GM12872 (cell line): ENCODE data around the gene PGGT1B.
A peak's percentile ranks its signal among the peaks of the same experiment; 100 is the strongest.

ENCODE experiments used
- TF ChIP-seq, protein P1 (sequence below): IDR thresholded peaks from 3 replicates; pipeline ENCODE4 v1.5.1; 2011; ENCODE audit warnings: low read depth, mild to moderate bottlenecking, low read length, moderate library complexity; ENCODE audit not compliant: insufficient read depth

The PGGT1B gene

DNA sequence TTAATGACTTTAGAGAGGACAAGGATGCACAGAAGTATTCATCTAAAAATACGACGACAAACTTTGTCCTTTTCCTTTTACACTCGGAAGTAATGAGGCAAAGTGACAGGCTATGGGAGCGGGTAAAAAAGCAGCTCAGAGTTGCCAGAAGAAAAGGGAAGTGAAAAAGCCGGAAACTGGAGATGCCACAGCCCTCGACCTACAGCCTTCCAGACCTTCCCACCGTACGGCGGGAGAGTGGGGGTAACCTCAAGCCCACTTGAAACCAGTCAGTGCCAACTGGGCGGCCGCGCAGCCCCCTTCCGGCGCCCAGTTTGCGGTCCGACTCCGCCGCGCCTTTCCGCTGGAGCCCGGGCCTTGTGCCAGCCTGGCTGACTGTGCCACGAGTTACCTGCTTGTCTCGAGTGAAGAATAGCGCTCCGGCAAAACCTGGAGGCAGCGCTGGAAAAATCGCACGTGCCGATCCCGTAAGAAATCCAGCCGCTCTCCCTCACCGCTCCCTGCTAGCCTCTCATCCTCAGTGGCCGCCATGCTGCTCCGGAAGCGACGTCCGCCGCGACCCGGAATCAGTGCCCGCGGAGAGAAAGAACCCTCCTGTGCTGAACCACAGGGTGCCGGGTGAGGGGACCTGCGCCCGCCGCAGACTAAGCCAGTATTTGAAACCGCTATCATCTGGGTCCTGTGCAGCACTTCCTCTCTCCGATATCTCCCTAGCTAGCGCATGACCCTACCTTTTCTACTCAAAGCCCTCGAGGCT is at the start of gene PGGT1B:
Gene PGGT1B (minus strand): TSS at position 557 of the 757 bp plus-strand sequence. CDS start 26 bp downstream, at position 531.
- TF ChIP-seq, protein P1, sequence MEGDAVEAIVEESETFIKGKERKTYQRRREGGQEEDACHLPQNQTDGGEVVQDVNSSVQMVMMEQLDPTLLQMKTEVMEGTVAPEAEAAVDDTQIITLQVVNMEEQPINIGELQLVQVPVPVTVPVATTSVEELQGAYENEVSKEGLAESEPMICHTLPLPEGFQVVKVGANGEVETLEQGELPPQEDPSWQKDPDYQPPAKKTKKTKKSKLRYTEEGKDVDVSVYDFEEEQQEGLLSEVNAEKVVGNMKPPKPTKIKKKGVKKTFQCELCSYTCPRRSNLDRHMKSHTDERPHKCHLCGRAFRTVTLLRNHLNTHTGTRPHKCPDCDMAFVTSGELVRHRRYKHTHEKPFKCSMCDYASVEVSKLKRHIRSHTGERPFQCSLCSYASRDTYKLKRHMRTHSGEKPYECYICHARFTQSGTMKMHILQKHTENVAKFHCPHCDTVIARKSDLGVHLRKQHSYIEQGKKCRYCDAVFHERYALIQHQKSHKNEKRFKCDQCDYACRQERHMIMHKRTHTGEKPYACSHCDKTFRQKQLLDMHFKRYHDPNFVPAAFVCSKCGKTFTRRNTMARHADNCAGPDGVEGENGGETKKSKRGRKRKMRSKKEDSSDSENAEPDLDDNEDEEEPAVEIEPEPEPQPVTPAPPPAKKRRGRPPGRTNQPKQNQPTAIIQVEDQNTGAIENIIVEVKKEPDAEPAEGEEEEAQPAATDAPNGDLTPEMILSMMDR, result no peak

DNA sequence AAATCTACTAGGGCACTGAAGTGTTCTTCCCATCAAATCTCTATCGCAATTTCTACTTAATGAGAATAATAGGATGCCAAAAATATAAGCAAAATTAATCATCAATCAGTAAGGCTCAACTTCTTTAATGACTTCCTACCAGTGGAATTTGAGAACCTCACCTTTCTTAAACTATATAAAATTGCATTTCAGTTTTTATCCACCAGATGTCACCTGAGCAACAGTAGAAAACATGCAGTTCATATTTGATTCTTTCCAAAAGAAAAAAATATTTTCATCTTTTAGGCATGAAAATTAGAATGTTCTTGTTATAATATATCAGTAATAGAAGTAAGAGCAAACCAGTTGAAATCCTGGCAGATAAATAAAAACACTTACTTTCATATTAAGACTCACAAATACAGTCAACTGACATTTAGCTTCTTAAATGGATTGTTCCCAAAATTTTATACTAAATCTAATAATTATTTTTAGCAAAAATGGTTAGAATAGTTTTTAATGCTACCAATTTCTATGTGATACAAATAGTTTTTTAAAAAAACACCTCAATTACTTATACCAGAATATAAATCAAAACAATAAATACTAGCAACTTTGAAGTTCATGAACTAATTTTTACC is 47.2 kb upstream of the PGGT1B start:
- TF ChIP-seq, protein P1, result peak; percentile 33; the same call in 1 of the 3 replicates

DNA sequence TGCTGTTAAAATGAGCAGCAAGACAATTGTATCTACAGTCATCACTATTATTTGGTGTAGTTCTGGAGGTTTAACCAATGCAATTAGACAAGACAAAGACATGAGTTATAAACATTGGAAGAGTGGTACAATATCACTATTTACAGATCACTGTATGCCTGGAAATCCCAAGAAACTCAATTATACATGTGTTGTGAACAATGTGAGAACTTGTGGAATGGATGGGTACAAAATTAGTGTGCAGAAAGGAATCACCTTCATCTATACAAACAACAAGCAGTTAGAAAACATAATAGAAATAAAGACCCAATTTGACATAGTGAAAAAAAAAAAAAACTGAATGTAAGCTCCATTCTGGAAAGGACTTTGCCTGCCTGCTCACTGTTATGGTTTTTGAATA is 46.1 kb upstream of the PGGT1B start:
- TF ChIP-seq, protein P1, result no peak

DNA sequence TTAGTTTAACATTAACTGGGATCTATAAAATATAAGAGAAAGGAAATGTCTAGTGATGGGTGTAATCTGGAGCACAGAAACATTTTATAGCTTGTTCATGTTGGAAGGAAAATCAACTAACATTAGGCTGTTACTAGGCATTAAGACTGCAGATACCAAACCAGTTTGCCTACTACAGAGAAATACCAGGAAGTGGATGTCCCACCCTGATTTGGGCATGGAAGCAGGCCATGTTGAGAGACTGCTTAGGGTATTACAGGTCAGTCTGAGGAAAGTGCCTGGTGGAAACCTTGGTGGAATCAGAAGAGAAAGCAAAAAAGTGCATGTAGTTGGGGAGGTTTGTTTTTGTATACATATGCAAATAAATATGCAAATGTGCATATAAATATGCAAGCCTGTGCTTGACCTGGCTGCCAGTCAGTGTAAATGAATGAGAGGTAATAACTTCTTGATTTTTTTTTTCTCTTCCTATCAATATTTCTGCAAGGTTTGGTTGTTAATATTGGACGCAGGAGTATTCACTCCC is 43.4 kb upstream of the PGGT1B start:
- TF ChIP-seq, protein P1, result no peak

DNA sequence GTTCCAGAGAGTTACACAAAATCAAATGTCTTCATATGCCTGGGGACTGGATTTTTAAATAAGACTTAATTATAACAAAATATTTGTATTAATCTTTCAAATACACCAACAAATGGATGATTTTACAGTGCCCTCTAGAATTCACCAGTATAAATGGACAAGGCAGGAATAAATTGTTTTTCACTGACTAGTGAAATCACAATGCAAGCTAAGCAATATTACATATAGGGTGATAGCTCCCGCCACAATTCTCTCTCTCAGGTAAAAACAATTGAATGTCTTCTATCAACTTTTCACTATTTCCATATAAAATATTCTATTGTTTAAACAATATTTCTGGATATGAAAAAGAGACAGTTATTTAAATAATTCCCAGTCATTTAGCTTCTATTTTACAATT is 41.8 kb upstream of the PGGT1B start:
- TF ChIP-seq, protein P1, result no peak

DNA sequence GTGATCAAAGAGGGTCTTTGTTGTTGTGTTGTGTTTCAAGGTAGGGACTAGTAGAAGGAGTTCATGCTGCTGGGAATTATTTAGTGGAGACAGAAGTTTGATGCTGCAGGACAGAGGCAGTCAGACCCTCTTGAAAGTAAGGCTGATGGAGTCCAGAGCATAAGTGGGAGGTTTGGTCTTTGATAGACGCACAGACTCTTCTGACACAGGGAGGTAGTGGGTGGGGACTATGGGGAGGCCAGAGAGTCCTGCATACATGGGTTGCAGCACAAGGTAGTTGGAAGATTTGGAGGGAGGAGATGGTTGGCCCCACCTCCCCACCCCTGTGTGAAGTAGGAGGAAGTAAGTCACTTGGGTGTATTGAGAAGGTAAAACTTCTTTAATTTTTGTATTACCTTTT is 36.1 kb upstream of the PGGT1B start:
- TF ChIP-seq, protein P1, result no peak

DNA sequence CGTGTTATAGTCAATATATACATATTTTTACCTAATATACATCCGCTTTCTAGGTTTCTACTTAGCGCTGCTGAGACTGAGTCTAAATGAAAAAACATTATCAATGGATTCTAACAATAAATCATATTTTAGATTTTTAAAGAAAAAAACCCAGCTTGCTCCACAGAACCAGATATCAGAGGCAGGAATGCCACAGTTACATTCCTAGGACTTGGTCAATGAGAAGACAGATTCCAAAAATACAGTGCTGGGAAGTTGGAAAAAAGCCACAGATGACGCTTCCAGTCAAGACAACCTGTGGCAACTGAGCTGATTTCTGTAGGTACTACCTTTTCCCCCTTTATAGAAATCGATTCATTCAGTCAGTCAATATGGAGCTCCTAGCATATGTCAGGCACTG is 34.4 kb upstream of the PGGT1B start:
- TF ChIP-seq, protein P1, result no peak
